GM12878 (cell line): ENCODE data around the gene SDC1. TPM values are rescaled to one million over a fixed set of nuclear protein-coding genes. Genes with fewer than 3 reads are reported as not detected.

Source experiments
- ATAC-seq: fragments of 200-7000 bp; cut with Tn5 transposase; 3 replicates; pipeline ENCODE4 v1.9.1; 2020; ENCODE audit warnings: mild to moderate bottlenecking, moderate library complexity
- BruUV-seq: library from RNA; stranded (reverse); fragments of 400-500 nt; replicated peaks from 2 replicates; lab custom pipeline; 2021; lab: Mats Ljungman, UMichigan
- CTCF ChIA-PET: fragments of 300-600 bp; sonication (Branson Sonifier 250); formaldehyde crosslinking; extraction: SDS; loops from one replicate; lab custom pipeline; 2021; ENCODE audit warnings: inconsistent platforms; lab: Yijun Ruan, JAX
- POLR2A ChIA-PET: fragments of 350-600 bp; formaldehyde crosslinking; extraction: SDS; loops from one replicate; lab custom pipeline; 2021; ENCODE audit warnings: inconsistent platforms; lab: Charles Lee
- RAD21 ChIA-PET: fragments of 300-600 bp; sonication (Branson Sonifier 250); formaldehyde crosslinking; loops from one replicate; lab custom pipeline; 2023; ENCODE audit warnings: antibody characterized with exemption; ENCODE audit not compliant: unreplicated experiment; lab: Charles Lee
- SMC1A ChIA-PET: fragments of 300-600 bp; sonication (Branson Sonifier 250); formaldehyde crosslinking; loops from one replicate; lab custom pipeline; 2023; ENCODE audit not compliant: unreplicated experiment, uncharacterized antibody; lab: Charles Lee
- DNase-seq: peaks from one replicate; pipeline ENCODE4 v3.0.0-alpha.2; 2011; ENCODE audit warnings: low read depth, low spot score
- FAIRE-seq: peaks from 3 replicates; lab custom pipeline; 2011; peaks lifted over from hg19 to GRCh38; lab: Jason Lieb, UNC
- H2AFZ ChIP-seq: 2 replicates; pipeline ENCODE4 v1.6.0; 2011; ENCODE audit warnings: low read depth, low read length, control low read depth; ENCODE audit not compliant: control insufficient read depth
- H3K27ac ChIP-seq: 2 replicates; pipeline ENCODE4 v1.5.1; 2011; ENCODE audit warnings: control low read depth; ENCODE audit not compliant: control insufficient read depth, insufficient read depth
- H3K27me3 ChIP-seq, 2 experiments: replicated peaks in 1 of 2; 2 replicates each; pipeline versions ENCODE4 v1.6.0 to v1.6.1; 2011; ENCODE audit warnings: low read length in 1 of 2; ENCODE audit not compliant: control insufficient read depth in 2 of 2, insufficient read depth in 2 of 2
- H3K36me3 ChIP-seq, 2 experiments: 2 replicates each; pipeline ENCODE4 v1.5.1; 2011; ENCODE audit warnings: low read length in 1 of 2; ENCODE audit not compliant: control insufficient read depth in 2 of 2, insufficient read depth in 2 of 2
- H3K4me1 ChIP-seq: 2 replicates; pipeline ENCODE4 v1.6.1; 2011; ENCODE audit warnings: mild to moderate bottlenecking, low read length, moderate library complexity, mixed read lengths; ENCODE audit not compliant: control insufficient read depth, insufficient read depth
- H3K4me2 ChIP-seq: 2 replicates; pipeline ENCODE4 v1.6.0; 2011; ENCODE audit warnings: control low read depth; ENCODE audit not compliant: control insufficient read depth, insufficient read depth
- H3K4me3 ChIP-seq: fragments of 200-600 bp; sonication (generic); 2 replicates; pipeline ENCODE4 v1.5.1; 2016
- H3K79me2 ChIP-seq: 2 replicates; pipeline ENCODE4 v1.6.0; 2011; ENCODE audit warnings: low read length; ENCODE audit not compliant: control insufficient read depth, insufficient read depth
- H3K9ac ChIP-seq: 2 replicates; pipeline ENCODE4 v1.8.0; 2011; ENCODE audit warnings: low read length, control low read depth, mixed read lengths; ENCODE audit not compliant: control insufficient read depth, insufficient read depth
- H3K9me3 ChIP-seq: replicated peaks from 3 replicates; pipeline ENCODE4 v1.5.1; 2011; ENCODE audit warnings: mild to moderate bottlenecking, low read length; ENCODE audit not compliant: control insufficient read depth, insufficient read depth
- H4K20me1 ChIP-seq: 2 replicates; pipeline ENCODE4 v1.6.0; 2011; ENCODE audit not compliant: control insufficient read depth, insufficient read depth
- CREM ChIP-seq: IDR thresholded peaks from 2 replicates; pipeline ENCODE4 v1.6.1; 2014; ENCODE audit warnings: antibody characterized with exemption, low read depth
- E2F8 ChIP-seq: fragments of 450-650 bp; IDR thresholded peaks from 2 replicates; pipeline ENCODE4 v1.6.1; 2018; ENCODE audit warnings: mild to moderate bottlenecking, low read depth, moderate library complexity; ENCODE audit not compliant: partially characterized antibody
- LARP7 ChIP-seq: fragments of 450-650 bp; IDR thresholded peaks from 2 replicates; pipeline ENCODE4 v1.6.1; 2017; ENCODE audit warnings: mild to moderate bottlenecking
- MTA3 ChIP-seq: IDR thresholded peaks from 2 replicates; pipeline ENCODE4 v1.6.1; 2012; ENCODE audit warnings: low read length, inconsistent platforms, borderline replicate concordance
- NR2F1 ChIP-seq: fragments of 450-650 bp; conservative IDR thresholded peaks from 2 replicates; pipeline ENCODE4 v1.6.1; 2017; ENCODE audit warnings: mild to moderate bottlenecking
- RCOR1 ChIP-seq: conservative IDR thresholded peaks from 2 replicates; pipeline ENCODE4 v1.6.1; 2012; ENCODE audit warnings: low read depth, low read length, improper control_type of control experiment
- SMAD5 ChIP-seq: IDR thresholded peaks from 2 replicates; pipeline ENCODE4 v1.6.1; 2016; ENCODE audit warnings: antibody characterized with exemption, low read depth
- WGBS: methylation state at CpG from one replicate; pipeline ENCODE4 v1.1.6; 2016; ENCODE audit warnings: low lambda C conversion rate; ENCODE audit not compliant: insufficient replicate concordance, insufficient coverage; ENCODE audit errors: missing lambda C conversion rate; 5-methylcytosine and 5-hydroxymethylcytosine counted together
- in situ Hi-C: fragments of 300-500 bp; cut with MboI; formaldehyde crosslinking; loops from 9 replicates; pipeline ENCODE4 v1.14.3; 2018; ENCODE audit warnings: mixed read lengths
- intact Hi-C: fragments of 100-400 bp; cut with micrococcal nuclease; formaldehyde crosslinking; loops from one replicate; pipeline ENCODE4 v1.14.2; 2022; ENCODE audit not compliant: unreplicated experiment
- polyA plus RNA-seq, 11 experiments: library from polyadenylated mRNA; depleted of rRNA in 4 of 11; unstranded in 6 of 11; stranded (reverse) in 5 of 11; fragments of >200 nt; fragmentation: Nextera tagmentation in 4 of 11; fragmentation: Illumina TruSeq in 1 of 11; extraction: Ambion mirVana in 4 of 11; extraction: Trizol in 1 of 11; gene quantifications; 1 replicate in 1 of 11; 2 replicates in 10 of 11; pipeline versions ENCODE4 v1.2.1 to v1.2.3, GENCODE V29; 2011 to 2016; ENCODE audit warnings: inconsistent platforms in 2 of 11, missing spikeins in 2 of 11, low read depth in 1 of 11
- total RNA-seq, 4 experiments: library from RNA; depleted of rRNA in 3 of 4; stranded (reverse); fragments of >200 nt in 3 of 4; fragmentation: Illumina TruSeq in 1 of 4; extraction: Trizol in 1 of 4; gene quantifications; 2 replicates each; pipeline versions ENCODE4 v1.2.1 to v1.2.3, GENCODE V29; 2013 to 2021
- TF ChIP-seq, protein P1 (sequence below): IDR thresholded peaks from 2 replicates; pipeline ENCODE4 v1.6.1; 2011; ENCODE audit warnings: mild to moderate bottlenecking, low read depth, low read length, moderate library complexity; ENCODE audit not compliant: insufficient replicate concordance

SDC1 gene
- total and polyA plus RNA-seq, 10 of the 15 experiments (the other 5 are each of a cell fraction or from before 2014, with no cell fraction given), result 0.85 to 36.8 (median 23.7) TPM

DNA sequence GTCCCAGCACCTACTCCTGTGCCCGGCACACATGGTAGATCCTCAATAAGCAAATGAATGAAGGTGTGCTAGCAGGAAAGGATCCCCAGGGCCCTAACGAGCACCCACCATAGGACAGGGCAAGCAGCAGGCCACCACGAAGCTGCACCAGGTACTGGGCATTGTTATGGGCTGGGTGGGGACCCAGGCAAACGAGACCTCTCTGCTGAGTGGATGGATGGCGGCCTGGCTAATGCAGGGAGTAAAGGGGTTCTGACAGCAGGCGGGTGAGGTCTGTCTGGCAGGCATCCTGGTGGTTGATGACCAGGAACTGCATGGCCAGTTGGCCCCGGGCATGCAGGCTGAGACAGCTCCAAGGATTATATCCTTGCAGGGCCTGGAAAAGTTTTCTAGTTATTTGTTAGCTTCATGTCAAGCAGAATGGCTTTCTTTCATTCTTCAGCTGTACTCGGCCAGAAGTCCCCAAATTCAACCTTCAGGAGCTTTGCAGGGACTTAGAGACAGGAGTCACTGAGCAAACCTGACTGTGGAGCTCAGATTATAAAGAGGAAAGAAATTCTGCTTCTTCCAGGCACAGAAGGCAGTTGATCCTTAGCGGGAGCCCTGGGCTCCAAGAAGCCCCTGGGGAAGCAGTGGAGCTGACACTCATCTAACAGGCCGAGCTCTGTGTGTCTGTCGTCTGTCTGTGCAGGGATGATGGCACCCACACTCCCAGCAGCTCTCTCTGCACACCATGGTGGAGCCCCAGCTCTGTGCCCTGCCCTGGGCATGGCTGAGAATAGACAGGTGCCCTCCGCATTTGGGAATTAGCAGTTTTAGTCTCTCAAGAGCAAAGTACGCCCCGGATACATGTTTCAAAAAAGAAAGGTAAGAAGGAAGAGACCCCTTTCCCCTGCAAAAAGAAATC lies 51.2 kb downstream of the SDC1 start:
- Histone ChIP-seq H3K9ac (no peak overlapping the region), H3K4me1 (no peaks in the 10 kb centered on the region), H3K36me3 (no peaks in the 10 kb centered on the region), H3K27me3 (no peaks in the 10 kb centered on the region; a peak in 1 of 4 replicates), H4K20me1 (no peaks in the 10 kb centered on the region), H2AFZ (no peak overlapping the region), H3K4me3 (no peak overlapping the region), H3K4me2 (no peak overlapping the region), H3K27ac (no peak overlapping the region), H3K79me2 (no peaks in the 10 kb centered on the region), H3K9me3 (no peaks in the 10 kb centered on the region)
- intact Hi-C loops, result loop anchor here (5.0 kb wide), 1 partner anchor 36 kb away; no protein-coding TSS in a partner anchor
- BruUV-seq, result no TSS peak
- DNase-seq (no peak), ATAC-seq (no peak), FAIRE-seq (no peak)
- SMC1A ChIA-PET, result interaction anchor here (0.9 to 1.2 kb wide), 2 partner anchors 30 to 38 kb away, joined by 3 read pairs; no protein-coding TSS in a partner anchor
- POLR2A ChIA-PET, result interaction anchor here (0.9 kb wide), 1 partner anchor 16 kb away, joined by 3 read pairs; no protein-coding TSS in a partner anchor
- CTCF ChIA-PET, result interaction anchor here (0.6 to 2.1 kb wide), 2 partner anchors 52 to 570 kb away, joined by 3 to 7 read pairs; partner anchors contain the start of gene SDC1
- RAD21 ChIA-PET, result interaction anchor here (0.7 to 1.6 kb wide), 3 partner anchors 26 to 52 kb away, joined by 3 to 4 read pairs (median 3); partner anchors contain the start of gene SDC1
- in situ Hi-C loops, result no loop called here
- 50% methylated on average over 14 of the region's 14 CpGs for WGBS
- TF ChIP-seq MTA3 (no peak), RCOR1 (no peak), LARP7 (no peak), E2F8 (no peak), NR2F1 (no peak), SMAD5 (no peak), CREM (no peak)
- TF ChIP-seq, protein P1, sequence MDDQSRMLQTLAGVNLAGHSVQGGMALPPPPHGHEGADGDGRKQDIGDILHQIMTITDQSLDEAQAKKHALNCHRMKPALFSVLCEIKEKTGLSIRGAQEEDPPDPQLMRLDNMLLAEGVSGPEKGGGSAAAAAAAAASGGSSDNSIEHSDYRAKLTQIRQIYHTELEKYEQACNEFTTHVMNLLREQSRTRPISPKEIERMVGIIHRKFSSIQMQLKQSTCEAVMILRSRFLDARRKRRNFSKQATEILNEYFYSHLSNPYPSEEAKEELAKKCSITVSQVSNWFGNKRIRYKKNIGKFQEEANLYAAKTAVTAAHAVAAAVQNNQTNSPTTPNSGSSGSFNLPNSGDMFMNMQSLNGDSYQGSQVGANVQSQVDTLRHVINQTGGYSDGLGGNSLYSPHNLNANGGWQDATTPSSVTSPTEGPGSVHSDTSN, result no peak
